Esophagus squamous epithelium (tissue), 5 donors: ENCODE data around the gene ROPN1L. TPM values are rescaled to one million over a fixed set of nuclear protein-coding genes. Genes with fewer than 3 reads are reported as not detected.
A peak's percentile ranks its signal among the peaks of the same experiment; 100 is the strongest.

Experiments
- DNase-seq: peaks from one replicate; lab custom pipeline; 2025; lab: John Stamatoyannopoulos, UW
- H3K27ac ChIP-seq, 4 donors: fragments of 200-600 bp; sonication (generic); one replicate each; pipeline ENCODE4 v1.5.1; 2016 to 2019; ENCODE audit warnings: mild to moderate bottlenecking in 1 of 4
- H3K27me3 ChIP-seq, 4 donors: fragments of 200-600 bp; sonication (generic); 1 replicate in 3 of 4; 2 replicates in 1 of 4; pipeline versions ENCODE4 v1.5.1 to v1.6.0; 2017 to 2021; ENCODE audit warnings: antibody characterized with exemption in 1 of 4
- H3K36me3 ChIP-seq, 3 donors: fragments of 200-600 bp; sonication (generic); one replicate each; pipeline ENCODE4 v1.5.1; 2016 to 2019
- H3K4me1 ChIP-seq, 3 donors: fragments of 200-600 bp; sonication (generic); one replicate each; pipeline ENCODE4 v1.5.1; 2017 to 2019
- H3K4me3 ChIP-seq, 4 donors: fragments of 200-600 bp; sonication (generic); 1 replicate in 3 of 4; 2 replicates in 1 of 4; pipeline ENCODE4 v1.5.1; 2016 to 2019; ENCODE audit warnings: mild to moderate bottlenecking in 2 of 4, moderate library complexity in 1 of 4
- H3K9me3 ChIP-seq, 3 donors: fragments of 200-600 bp; sonication (generic); one replicate each; pipeline ENCODE4 v1.5.1; 2016 to 2019
- CTCF ChIP-seq, 6 experiments: fragments of 450-650 bp in 4 of 6; fragments of 200-600 bp in 2 of 6; sonication (generic) in 2 of 6; IDR thresholded peaks; one replicate each; pipeline ENCODE4 v1.5.1; 2016 to 2019; ENCODE audit warnings: antibody characterized with exemption in 6 of 6, mild to moderate bottlenecking in 4 of 6, moderate library complexity in 4 of 6
- POLR2A ChIP-seq, 4 donors: fragments of 450-650 bp; IDR thresholded peaks; one replicate each; pipeline ENCODE4 v1.6.1; 2017; ENCODE audit warnings: antibody characterized with exemption in 4 of 4, mild to moderate bottlenecking in 4 of 4, moderate library complexity in 3 of 4
- WGBS, 2 donors: methylation state at CpG; one replicate each; pipeline ENCODE4 v1.1.5; 2018; 5-methylcytosine and 5-hydroxymethylcytosine counted together
- intact Hi-C: fragments of 100-400 bp; cut with DNase I; formaldehyde crosslinking; loops from one replicate; pipeline ENCODE4 v1.15.0; 2022
- total RNA-seq, 4 donors: library from RNA; depleted of rRNA; stranded (reverse); fragments of >200 nt; gene quantifications; one replicate each; pipeline ENCODE4 v1.1.0, GENCODE V29; 2016
- donor health status: DM: yes; HTN: yes; CAD: no.

The ROPN1L gene
- total RNA-seq, 4 donors from 2014 or later: 0.38 TPM; not detected in 3

- intact Hi-C loops: loop anchor here (10.0 kb wide), 1 partner anchor 126 kb away; no protein-coding TSS in a partner anchor
- 93 to 94% methylated on average over 2 of the region's 2 CpGs for WGBS, 2 donors
- H3K27ac ChIP-seq: no peak overlapping the region
- H3K9me3 ChIP-seq: no peaks in the 10 kb centered on the region
- H3K4me1 ChIP-seq: peaks cover 0 to 14% (median 0%) of the 10 kb centered on the region in 3 donors
- H3K36me3 ChIP-seq: peaks cover 14 to 100% (median 32%) of the 10 kb centered on the region in 3 donors
- no peak for DNase-seq
- TF ChIP-seq POLR2A (IDR thresholded peaks at IDR 0.05) (no peak), CTCF (IDR thresholded peaks at IDR 0.05) (no peak)
- H3K4me3 ChIP-seq: no peak overlapping the region
- H3K27me3 ChIP-seq: no peaks in the 10 kb centered on the region
Measured at GRCh38 chr5:10420468-10420867, 21.2 kb upstream of the ROPN1L start.

GRCh38 chr5:10420932-10421331 is 20.7 kb upstream of the ROPN1L start:
- Histone ChIP-seq H3K27me3 (no peaks in the 10 kb centered on the region), H3K27ac (no peak overlapping the region), H3K9me3 (no peaks in the 10 kb centered on the region), H3K36me3 (peaks cover 14 to 100% (median 27%) of the 10 kb centered on the region in 3 donors), H3K4me1 (peaks cover 0 to 14% (median 0%) of the 10 kb centered on the region in 3 donors), H3K4me3 (no peak overlapping the region)
- intact Hi-C loops: loop anchor here (10.0 kb wide), 1 partner anchor 126 kb away; no protein-coding TSS in a partner anchor
- DNase-seq: no peak
- TF ChIP-seq POLR2A (IDR thresholded peaks at IDR 0.05): no peak
- no peak for TF ChIP-seq CTCF (IDR thresholded peaks at IDR 0.05)

GRCh38 chr5:10421896-10422691 is 19.6 kb upstream of the ROPN1L start:
- no peak for TF ChIP-seq POLR2A (IDR thresholded peaks at IDR 0.05)
- no peak for TF ChIP-seq CTCF (IDR thresholded peaks at IDR 0.05)
- no peak for DNase-seq
- H3K4me3 ChIP-seq: no peak overlapping the region
- intact Hi-C loops: loop anchor here (10.0 kb wide), 1 partner anchor 127 kb away; no protein-coding TSS in a partner anchor
- H3K36me3 ChIP-seq: peaks cover 6 to 100% (median 28%) of the 10 kb centered on the region in 3 donors
- H3K4me1 ChIP-seq: peaks cover 0 to 14% (median 0%) of the 10 kb centered on the region in 3 donors
- no peak overlapping the region for H3K27ac ChIP-seq
- H3K9me3 ChIP-seq: no peaks in the 10 kb centered on the region
- no peaks in the 10 kb centered on the region for H3K27me3 ChIP-seq
- 71 to 76% methylated on average over 12 of the region's 12 CpGs for WGBS, 2 donors

- H3K27ac ChIP-seq: no peak overlapping the region
- no peaks in the 10 kb centered on the region for H3K9me3 ChIP-seq
- intact Hi-C loops: loop anchor here (10.0 kb wide), 1 partner anchor 128 kb away; no protein-coding TSS in a partner anchor
- H3K4me3 ChIP-seq: no peak overlapping the region
- H3K36me3 ChIP-seq: peaks cover under 1 to 100% (median 25%) of the 10 kb centered on the region in 3 donors
- peaks cover 0 to 14% (median 0%) of the 10 kb centered on the region in 3 donors for H3K4me1 ChIP-seq
- TF ChIP-seq CTCF (IDR thresholded peaks at IDR 0.05) (no peak), POLR2A (IDR thresholded peaks at IDR 0.05) (no peak)
- no peaks in the 10 kb centered on the region for H3K27me3 ChIP-seq
- no peak for DNase-seq
- 89 to 94% methylated on average over 2 of the region's 2 CpGs for WGBS, 2 donors
Measured at GRCh38 chr5:10423022-10423421, 18.7 kb upstream of the ROPN1L start.

- intact Hi-C loops: loop anchor here (10.0 kb wide), 1 partner anchor 129 kb away; no protein-coding TSS in a partner anchor
- peaks cover 0 to 14% (median 0%) of the 10 kb centered on the region in 3 donors for H3K4me1 ChIP-seq
- H3K27me3 ChIP-seq: no peaks in the 10 kb centered on the region
- 68 to 74% methylated on average over 6 of the region's 6 CpGs for WGBS, 2 donors
- H3K9me3 ChIP-seq: no peaks in the 10 kb centered on the region
- no peak for DNase-seq
- no peak overlapping the region for H3K27ac ChIP-seq
- peaks cover 0 to 100% (median 27%) of the 10 kb centered on the region in 3 donors for H3K36me3 ChIP-seq
- TF ChIP-seq POLR2A (IDR thresholded peaks at IDR 0.05) (no peak), CTCF (IDR thresholded peaks at IDR 0.05) (peak in 3 of 6 experiments; percentile 22 to 31 (median 24))
- H3K4me3 ChIP-seq: no peak overlapping the region
Measured at GRCh38 chr5:10424124-10424731, 17.5 kb upstream of the ROPN1L start.
